K562 (cell line): ENCODE results near the gene FBXO36. TPM values are rescaled to one million over a fixed set of nuclear protein-coding genes. Genes with fewer than 3 reads are reported as not detected.
A peak's percentile ranks its signal among the peaks of the same experiment; 100 is the strongest.

Experiments used
- ATAC-seq: fragments of 200-7000 bp; cut with Tn5 transposase; 3 replicates; pipeline ENCODE4 v1.9.1; 2020; ENCODE audit warnings: moderate library complexity
- BruUV-seq: library from RNA; stranded (reverse); fragments of 400-500 nt; replicated peaks from 2 replicates; lab custom pipeline; 2021; lab: Mats Ljungman, UMichigan
- CTCF ChIA-PET: fragments of 300-600 bp; formaldehyde crosslinking; extraction: SDS; loops from one replicate; lab custom pipeline; 2021; ENCODE audit warnings: low intra/inter-chr PET ratio; lab: Yijun Ruan, JAX
- POLR2A ChIA-PET: fragments of 300-600, 350-650 bp; sonication (Branson Sonifier 250); formaldehyde crosslinking; extraction: SDS; loops from one replicate; lab custom pipeline; 2021; ENCODE audit warnings: antibody characterized with exemption, inconsistent platforms; lab: Yijun Ruan, JAX
- DNase-seq, 4 experiments: peaks; one replicate each; pipeline versions ENCODE4 v3.0.0 to v3.0.0-alpha.2; 2011 to 2018; ENCODE audit warnings: low spot score in 3 of 4, mixed read lengths in 3 of 4; ENCODE audit errors: extremely low read depth in 1 of 4
- FAIRE-seq: peaks from 2 replicates; lab custom pipeline; 2011; peaks lifted over from hg19 to GRCh38; lab: Jason Lieb, UNC
- H2AFZ ChIP-seq: 2 replicates; pipeline ENCODE4 v1.6.0; 2011; ENCODE audit warnings: low read depth, low read length, control low read depth, inconsistent platforms
- H3K27ac ChIP-seq: fragments of 200-600 bp; 3 replicates; pipeline ENCODE4 v1.8.0; 2011; ENCODE audit warnings: low read depth, mild to moderate bottlenecking, control low read depth, inconsistent platforms, low read length, moderate library complexity, mixed read lengths; ENCODE audit errors: extremely low read depth
- H3K27me3 ChIP-seq, 2 experiments: fragments of 300-600 bp in 1 of 2; 2 replicates in 1 of 2; 3 replicates in 1 of 2; pipeline versions ENCODE4 v1.6.0 to v1.8.0; 2011; ENCODE audit warnings: inconsistent platforms in 2 of 2, low read length in 2 of 2, mild to moderate bottlenecking in 1 of 2, mixed read lengths in 1 of 2, moderate library complexity in 1 of 2; ENCODE audit not compliant: control insufficient read depth in 2 of 2, insufficient read depth in 2 of 2
- H3K36me3 ChIP-seq: fragments of 300-600 bp; 3 replicates; pipeline ENCODE4 v1.8.0; 2011; ENCODE audit warnings: mild to moderate bottlenecking, low read length, inconsistent platforms; ENCODE audit not compliant: control insufficient read depth, insufficient read depth
- H3K4me1 ChIP-seq, 2 experiments: fragments of 200-600 bp in 1 of 2; replicated peaks in 1 of 2; 2 replicates in 1 of 2; 3 replicates in 1 of 2; pipeline versions ENCODE4 v1.5.1 to v1.8.0; 2011; ENCODE audit warnings: inconsistent platforms in 2 of 2, low read length in 2 of 2, mild to moderate bottlenecking in 1 of 2, mixed read lengths in 1 of 2, moderate library complexity in 1 of 2; ENCODE audit not compliant: control insufficient read depth in 2 of 2, insufficient read depth in 2 of 2
- H3K4me2 ChIP-seq: 2 replicates; pipeline ENCODE4 v1.6.1; 2011; ENCODE audit warnings: low read length, control low read depth, inconsistent platforms, mixed read lengths; ENCODE audit not compliant: insufficient read depth
- H3K4me3 ChIP-seq: fragments of 200-600 bp; sonication (generic), shearing (Covaris generic); 2 replicates; pipeline ENCODE4 v1.5.1; 2016; ENCODE audit warnings: control low read depth, inconsistent platforms
- H3K79me2 ChIP-seq: fragments of 200-600 bp; 3 replicates; pipeline ENCODE4 v1.8.0; 2011; ENCODE audit warnings: low read length, inconsistent platforms; ENCODE audit not compliant: control insufficient read depth, insufficient read depth
- H3K9ac ChIP-seq, 2 experiments: 2 replicates each; pipeline versions ENCODE4 v1.6.0 to v1.6.1; 2011; ENCODE audit warnings: low read depth in 2 of 2, low read length in 2 of 2, control low read depth in 1 of 2, inconsistent platforms in 1 of 2, mild to moderate bottlenecking in 1 of 2, mixed read lengths in 1 of 2; ENCODE audit not compliant: insufficient read depth in 1 of 2
- H3K9me1 ChIP-seq: one replicate; pipeline ENCODE4 v1.6.0; 2011; ENCODE audit warnings: inconsistent platforms, mild to moderate bottlenecking, low read length, moderate library complexity; ENCODE audit not compliant: control insufficient read depth, insufficient read depth
- H3K9me3 ChIP-seq: replicated peaks from 2 replicates; pipeline ENCODE4 v1.5.1; 2011; ENCODE audit warnings: low read depth, low read length, inconsistent platforms; ENCODE audit not compliant: control insufficient read depth, insufficient read depth
- H4K20me1 ChIP-seq: replicated peaks from 2 replicates; pipeline ENCODE4 v1.6.1; 2011; ENCODE audit warnings: low read length, inconsistent platforms, mixed read lengths; ENCODE audit not compliant: control insufficient read depth, insufficient read depth
- CBFA2T3 ChIP-seq: fragments of 450-650 bp; IDR thresholded peaks from 2 replicates; pipeline ENCODE4 v1.6.1; 2017
- CHD1 ChIP-seq: fragments of 200-600 bp; sonication (generic); IDR thresholded peaks from one replicate; pipeline ENCODE4 v1.6.1; 2012; ENCODE audit warnings: mild to moderate bottlenecking, moderate library complexity, low read length, inconsistent platforms
- E2F8 ChIP-seq: fragments of 450-650 bp; IDR thresholded peaks from 2 replicates; pipeline ENCODE4 v1.7.1; 2018; ENCODE audit warnings: mild to moderate bottlenecking, low read depth; ENCODE audit not compliant: partially characterized antibody
- HDAC1 ChIP-seq, 2 experiments: fragments of 450-650 bp; IDR thresholded peaks; 2 replicates each; pipeline ENCODE4 v1.6.1; 2016 to 2017; ENCODE audit warnings: inconsistent platforms in 1 of 2, mild to moderate bottlenecking in 1 of 2, moderate library complexity in 1 of 2
- POLR2AphosphoS5 ChIP-seq: IDR thresholded peaks from 2 replicates; pipeline ENCODE4 v1.6.1; 2011; ENCODE audit warnings: mild to moderate bottlenecking, low read depth, low read length, moderate library complexity; ENCODE audit not compliant: control insufficient read depth, insufficient read depth
- RBM14 ChIP-seq: fragments of 200-400 bp; formaldehyde crosslinking; IDR thresholded peaks from 2 replicates; pipeline ENCODE4 v1.6.1; 2018; ENCODE audit warnings: low read depth, mild to moderate bottlenecking, low read length, moderate library complexity, borderline replicate concordance; ENCODE audit not compliant: insufficient read depth
- ZBTB7A ChIP-seq: IDR thresholded peaks from 2 replicates; pipeline ENCODE4 v1.6.1; 2011; ENCODE audit warnings: low read depth, mild to moderate bottlenecking, low read length, moderate library complexity, borderline replicate concordance; ENCODE audit not compliant: control insufficient read depth
- ZFX ChIP-seq: sonication (generic); formaldehyde crosslinking; IDR thresholded peaks from 2 replicates; pipeline ENCODE4 v1.8.0; 2022; ENCODE audit warnings: mild to moderate bottlenecking, missing genetic modification reagents, moderate library complexity
- WGBS: fragments of 100-300 bp; shearing (Covaris generic); methylation state at CpG from one replicate; pipeline ENCODE4 v1.1.6; 2016; ENCODE audit warnings: low coverage, mixed read lengths; ENCODE audit not compliant: insufficient coverage; ENCODE audit errors: missing lambda C conversion rate; 5-methylcytosine and 5-hydroxymethylcytosine counted together
- in situ Hi-C: fragments of 300-500 bp; cut with MboI; formaldehyde crosslinking; loops from 4 replicates; pipeline ENCODE4 v1.15.0; 2018; ENCODE audit warnings: inconsistent platforms, mixed read lengths
- intact Hi-C: fragments of 100-400 bp; cut with micrococcal nuclease; formaldehyde crosslinking; loops from 2 replicates; pipeline ENCODE4 v1.14.2; 2022
- polyA plus RNA-seq, 8 experiments: library from polyadenylated mRNA; depleted of rRNA in 4 of 8; stranded (reverse) in 5 of 8; unstranded in 3 of 8; fragments of >200 nt; fragmentation: Nextera tagmentation in 2 of 8; fragmentation: Illumina TruSeq in 1 of 8; extraction: Ambion mirVana in 2 of 8; extraction: Trizol in 1 of 8; gene quantifications; 2 replicates each; pipeline versions ENCODE4 v1.2.1 to v1.2.3, GENCODE V29; 2011 to 2014; ENCODE audit warnings: inconsistent platforms in 1 of 8, missing spikeins in 1 of 8
- total RNA-seq, 7 experiments: library from RNA; depleted of rRNA in 6 of 7; stranded (reverse); fragments of >200 nt in 6 of 7; fragmentation: Illumina TruSeq in 2 of 7; extraction: Trizol in 2 of 7; gene quantifications; 2 replicates each; pipeline versions ENCODE4 v1.2.1 to v1.2.3, GENCODE V29; 2011 to 2021; ENCODE audit warnings: low replicate concordance in 1 of 7

FBXO36 gene
- total and polyA plus RNA-seq, 9 of the 15 experiments (the other 6 are each of a cell fraction or from before 2014, with no cell fraction given): 0.40 to 0.91 (median 0.58) TPM

- TF ChIP-seq RBM14 (no peak), CBFA2T3 (0 out of 2 replicates have a peak, but pooled peaks have one; percentile 9), CHD1 (peak; percentile 47), HDAC1 (IDR thresholded peaks at IDR 0.05) (0 out of 4 replicates have a peak, but pooled peaks of 1 of the 2 experiments have one; percentile 12), ZFX (CRISPR knock-in tag) (peak; percentile 94)
Observed at GRCh38 chr2:229920011-229920641, 2.2 kb upstream of the FBXO36 start (continued).

DNA sequence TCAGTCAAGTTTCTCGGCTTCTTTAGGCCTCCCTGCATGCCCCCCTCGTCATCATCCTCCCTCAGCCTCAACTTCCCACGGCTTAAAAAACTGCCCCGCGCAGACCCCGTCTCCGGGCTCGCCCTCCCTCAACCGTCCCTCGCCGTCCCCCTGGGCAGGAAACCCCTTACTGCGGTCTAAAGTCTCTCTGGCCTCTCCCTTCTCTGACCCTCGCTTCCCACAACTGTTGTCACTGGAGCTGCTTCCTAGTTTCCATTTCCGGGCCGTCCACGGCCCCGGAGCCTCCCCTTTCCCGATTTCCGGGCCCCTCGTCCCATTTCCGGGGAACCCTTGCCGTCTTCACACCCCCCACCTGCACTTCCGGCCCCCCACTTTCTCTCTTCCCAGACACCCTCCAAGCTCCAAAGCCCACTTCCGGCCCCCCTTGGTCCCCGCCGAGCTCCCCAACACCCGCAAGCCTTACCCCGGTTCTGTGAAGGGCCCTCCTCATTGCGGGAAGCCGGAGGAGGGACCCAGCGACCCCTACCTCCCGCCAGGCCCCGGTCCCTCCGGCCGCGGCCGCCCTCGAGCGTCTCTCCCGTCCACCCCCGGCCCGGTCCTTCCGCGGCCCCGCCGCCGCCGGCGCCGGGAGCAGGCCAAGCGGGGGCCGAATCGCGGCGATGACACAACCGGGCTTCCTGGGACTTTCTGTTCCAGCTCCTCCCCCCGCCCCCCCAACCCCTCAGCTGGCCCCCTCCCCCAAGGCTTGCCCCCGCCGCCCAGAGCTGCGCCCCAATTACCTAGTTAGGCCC, 1.0 kb upstream of the FBXO36 start:
- DNase-seq: peak in 3 of 4 experiments; percentile 60 to 81 (median 75)
- peak overlapping the region; percentile 87 for H3K4me2 ChIP-seq
- H3K4me1 ChIP-seq: peaks cover 0 to 9% of the 10 kb centered on the region in 2 experiments; a peak in 3 of 5 replicates
- H4K20me1 ChIP-seq: no peaks in the 10 kb centered on the region
- peak overlapping the region; percentile 70 for H2AFZ ChIP-seq
- H3K27me3 ChIP-seq: no peaks in the 10 kb centered on the region
- H3K36me3 ChIP-seq: peaks cover 22% of the 10 kb centered on the region; the same call in 2 of the 3 replicates
- FAIRE-seq: peak; percentile 42
- POLR2A ChIA-PET: interaction anchor here (0.6 to 1.8 kb wide), 3 partner anchors 11 to 133 kb away, joined by 3 to 8 read pairs (median 4); no protein-coding TSS in a partner anchor
- CTCF ChIA-PET: no interaction called here
- 2% methylated on average over 11 of the region's 60 CpGs for WGBS
- BruUV-seq: no TSS peak
- intact Hi-C loops: loop anchor here (5.0 kb wide), 2 partner anchors 51 to 69 kb away; no protein-coding TSS in a partner anchor
- H3K9ac ChIP-seq: peak overlapping the region; percentile 78 to 96
- no peaks in the 10 kb centered on the region for H3K9me1 ChIP-seq
- H3K27ac ChIP-seq: peak overlapping the region; percentile 90
- no peaks in the 10 kb centered on the region for H3K9me3 ChIP-seq
- peak overlapping the region; percentile 90 for H3K4me3 ChIP-seq
- in situ Hi-C loops: no loop called here
- ATAC-seq: peak; percentile 68
- H3K79me2 ChIP-seq: peaks cover 50% of the 10 kb centered on the region
- TF ChIP-seq POLR2AphosphoS5 (no peak), ZBTB7A (peak; percentile 15; the same call in 1 of the 2 replicates), E2F8 (peak; percentile 80)
